Ovary (tissue), 3 donors: ENCODE measurements around the gene BORCS5.

Experiments
- CTCF ChIP-seq, 3 donors: fragments of 450-650 bp in 2 of 3; fragments of 200-600 bp in 1 of 3; IDR thresholded peaks; one replicate each; pipeline versions ENCODE4 v1.5.1 to v1.8.0; 2016 to 2022; ENCODE audit warnings: antibody characterized with exemption in 3 of 3, mild to moderate bottlenecking in 1 of 3
- EP300 ChIP-seq: sonication (generic); formaldehyde crosslinking; IDR thresholded peaks from one replicate; pipeline ENCODE4 v1.6.1; 2017; ENCODE audit warnings: antibody characterized with exemption
- POLR2A ChIP-seq: fragments of 450-650 bp; IDR thresholded peaks from one replicate; pipeline ENCODE4 v1.6.1; 2017; ENCODE audit warnings: antibody characterized with exemption, mild to moderate bottlenecking, moderate library complexity
- donor health status: DM: no; HTN: no; CAD: no.

- TF ChIP-seq EP300 (no peak), CTCF (IDR thresholded peaks at IDR 0.05) (no peak), POLR2A (no peak)
These were observed 72.2 kb downstream of the BORCS5 start for GRCh38 chr12:12428961-12429657.
